NCI-H2171 (cell line): ENCODE measurements around the gene CYP2S1.
"Not testable (repeated sequence)": the region's sequence is repeated elsewhere in the genome, so short reads cannot be mapped to it uniquely, and the experiment has no call there.

Experiments
- DNase-seq: peaks from one replicate; lab custom pipeline; 2025; lab: John Stamatoyannopoulos, UW

Gene CYP2S1, protein sequence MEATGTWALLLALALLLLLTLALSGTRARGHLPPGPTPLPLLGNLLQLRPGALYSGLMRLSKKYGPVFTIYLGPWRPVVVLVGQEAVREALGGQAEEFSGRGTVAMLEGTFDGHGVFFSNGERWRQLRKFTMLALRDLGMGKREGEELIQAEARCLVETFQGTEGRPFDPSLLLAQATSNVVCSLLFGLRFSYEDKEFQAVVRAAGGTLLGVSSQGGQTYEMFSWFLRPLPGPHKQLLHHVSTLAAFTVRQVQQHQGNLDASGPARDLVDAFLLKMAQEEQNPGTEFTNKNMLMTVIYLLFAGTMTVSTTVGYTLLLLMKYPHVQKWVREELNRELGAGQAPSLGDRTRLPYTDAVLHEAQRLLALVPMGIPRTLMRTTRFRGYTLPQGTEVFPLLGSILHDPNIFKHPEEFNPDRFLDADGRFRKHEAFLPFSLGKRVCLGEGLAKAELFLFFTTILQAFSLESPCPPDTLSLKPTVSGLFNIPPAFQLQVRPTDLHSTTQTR

DNA sequence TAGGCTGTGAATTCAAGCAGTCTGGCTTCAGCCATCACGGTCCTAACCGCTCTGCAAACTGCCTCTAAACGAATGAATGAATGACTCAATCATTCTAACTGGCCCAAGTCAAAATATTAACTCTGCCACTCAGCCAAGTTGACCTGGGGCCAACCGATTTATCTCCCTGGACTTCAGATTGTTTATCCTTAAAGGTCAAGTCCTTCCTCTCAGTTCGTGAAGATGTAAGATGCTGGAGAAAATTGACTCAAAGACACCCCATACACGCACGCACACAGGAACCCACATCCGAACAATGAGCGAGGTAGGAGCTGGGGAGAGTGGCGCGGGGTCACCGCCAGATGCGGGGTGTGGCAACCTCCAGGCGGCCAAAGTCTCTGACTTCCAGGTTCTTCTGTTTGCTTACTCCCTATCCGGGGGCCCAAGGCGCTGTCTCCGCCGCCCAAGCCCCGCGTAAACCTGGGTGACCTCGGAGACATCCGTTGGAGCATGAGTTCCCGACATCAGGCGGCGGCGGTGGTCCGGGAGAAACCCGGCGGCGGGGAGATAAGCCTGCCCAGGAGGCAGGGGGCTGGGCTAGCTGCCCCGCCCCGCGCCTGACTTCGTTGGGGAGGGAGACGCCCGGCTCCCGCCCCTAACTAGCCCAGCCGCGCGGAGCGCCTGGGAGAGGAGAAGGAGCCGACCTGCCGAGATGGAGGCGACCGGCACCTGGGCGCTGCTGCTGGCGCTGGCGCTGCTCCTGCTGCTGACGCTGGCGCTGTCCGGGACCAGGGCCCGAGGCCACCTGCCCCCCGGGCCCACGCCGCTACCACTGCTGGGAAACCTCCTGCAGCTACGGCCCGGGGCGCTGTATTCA is at the start of gene CYP2S1:
Gene CYP2S1, plus strand, starts transcription at position 646 of the 856 bp plus-strand sequence. Its CDS starts 46 bp downstream, at position 692.
- no peak for DNase-seq

DNA sequence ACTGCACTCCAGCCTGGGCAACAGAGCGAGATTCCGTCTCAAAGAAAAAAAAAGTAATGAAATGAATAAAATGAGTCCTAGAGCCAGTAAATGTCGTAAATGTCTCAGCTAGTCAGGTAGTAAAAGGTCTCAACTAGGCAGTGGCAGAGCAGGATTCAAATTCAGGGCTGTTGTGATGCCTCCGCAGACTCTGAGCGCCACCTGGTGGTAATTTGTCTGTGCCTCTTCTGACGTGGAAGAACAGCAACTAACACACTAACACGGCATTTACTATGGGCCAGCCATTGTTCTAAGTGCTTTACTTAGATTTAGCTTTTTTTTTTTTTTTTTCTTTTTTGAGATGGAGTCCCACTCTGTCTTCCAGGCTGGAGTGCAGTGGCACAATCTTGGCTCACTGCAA is 48.6 kb upstream of the CYP2S1 start:
- DNase-seq = peak; percentile 29

DNA sequence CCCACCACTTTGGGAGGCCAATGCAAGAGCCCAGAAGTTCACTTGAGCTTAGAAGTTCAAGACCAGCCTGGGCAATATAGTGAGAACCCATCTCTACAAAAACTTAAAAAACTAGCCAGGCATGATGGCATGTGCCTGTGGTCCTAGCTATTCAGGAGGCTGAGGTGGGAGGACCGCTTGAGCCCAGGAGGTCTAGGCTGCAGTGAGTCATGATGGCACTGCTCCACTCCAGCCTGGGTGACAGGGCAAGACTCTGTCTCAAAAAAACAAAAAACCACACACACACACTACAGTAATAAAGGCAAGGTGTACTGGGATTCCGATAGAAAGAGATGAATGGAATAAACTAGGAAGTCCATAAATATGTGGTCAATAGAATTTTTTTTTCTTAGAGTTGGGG is 43.2 kb upstream of the CYP2S1 start:
- no peak for DNase-seq

DNA sequence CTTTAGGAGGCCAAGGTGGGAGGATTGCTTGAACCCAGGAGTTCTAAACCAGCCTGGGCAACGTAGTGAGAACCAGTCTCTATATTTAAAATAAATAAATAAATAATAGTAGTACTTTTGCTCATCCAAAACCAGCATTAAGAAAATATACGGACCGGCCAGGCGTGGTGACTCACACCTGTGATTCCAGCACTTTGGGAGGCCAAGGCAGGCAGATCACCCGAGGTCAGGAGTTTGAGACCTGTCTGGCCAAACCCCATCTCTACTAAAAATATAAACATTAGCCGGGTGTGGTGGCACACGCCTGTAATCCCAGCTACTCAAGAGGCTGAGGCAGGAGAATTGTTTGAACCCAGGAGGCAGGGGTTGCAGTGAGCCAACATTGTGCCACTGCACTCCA is 42.0 kb upstream of the CYP2S1 start:
- DNase-seq = not testable (repeated sequence)

DNA sequence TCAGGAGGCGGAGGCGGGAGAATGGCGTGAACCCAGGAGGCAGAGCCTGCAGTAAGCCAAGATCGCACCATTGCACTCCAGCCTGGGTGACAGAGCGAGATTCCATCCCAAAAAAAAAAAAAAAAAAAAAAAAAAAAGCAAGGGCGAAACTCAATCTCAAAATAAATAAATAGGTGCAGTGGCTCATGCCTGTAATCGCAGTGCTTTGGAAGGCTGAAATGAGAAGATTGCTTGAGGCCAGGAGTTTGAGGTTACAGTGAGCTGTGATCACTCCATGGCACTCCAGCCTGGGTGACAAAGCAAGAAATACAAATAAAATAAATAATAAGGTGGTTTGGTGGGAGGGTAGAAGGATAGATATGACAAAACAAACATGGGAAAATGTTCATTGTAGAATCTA is 39.0 kb upstream of the CYP2S1 start:
- no peak for DNase-seq

DNA sequence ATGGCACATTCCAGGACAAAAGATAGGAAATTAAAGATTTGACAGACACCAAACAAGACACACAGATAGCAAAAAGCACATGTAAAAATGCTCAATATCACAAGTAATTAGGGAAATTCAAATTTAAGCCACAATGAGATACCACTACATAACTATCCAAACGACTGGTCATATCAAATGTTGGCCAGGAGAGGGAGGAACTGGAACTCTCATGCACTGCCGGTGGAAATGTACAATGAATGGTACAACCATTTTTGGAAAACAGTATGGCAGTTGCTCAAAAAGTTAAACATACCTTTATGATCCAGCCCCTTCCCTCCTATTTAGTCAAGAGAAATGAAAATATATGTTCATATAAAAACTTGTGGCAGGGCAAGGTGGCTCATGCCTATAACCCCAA is 36.8 kb upstream of the CYP2S1 start:
- no peak for DNase-seq

DNA sequence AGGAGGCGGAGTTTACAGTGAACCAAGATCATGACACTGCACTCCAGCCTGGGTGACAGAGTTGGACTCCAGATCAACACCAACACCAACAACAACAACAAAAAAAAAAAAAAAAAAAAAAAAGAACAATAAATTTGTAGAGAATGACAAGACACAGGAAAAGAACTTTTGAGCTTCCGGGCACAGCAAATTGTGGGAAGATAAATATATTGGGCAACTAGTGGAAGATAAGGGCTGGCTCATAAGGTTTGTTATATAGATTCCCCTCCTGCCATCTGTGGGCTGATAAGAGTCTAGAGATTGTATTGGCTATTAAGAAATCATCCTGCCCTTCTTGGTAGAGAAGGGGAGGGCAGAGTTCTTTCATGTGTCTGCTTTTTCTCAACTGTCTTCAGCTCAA is 33.1 kb upstream of the CYP2S1 start:
- no peak for DNase-seq

DNA sequence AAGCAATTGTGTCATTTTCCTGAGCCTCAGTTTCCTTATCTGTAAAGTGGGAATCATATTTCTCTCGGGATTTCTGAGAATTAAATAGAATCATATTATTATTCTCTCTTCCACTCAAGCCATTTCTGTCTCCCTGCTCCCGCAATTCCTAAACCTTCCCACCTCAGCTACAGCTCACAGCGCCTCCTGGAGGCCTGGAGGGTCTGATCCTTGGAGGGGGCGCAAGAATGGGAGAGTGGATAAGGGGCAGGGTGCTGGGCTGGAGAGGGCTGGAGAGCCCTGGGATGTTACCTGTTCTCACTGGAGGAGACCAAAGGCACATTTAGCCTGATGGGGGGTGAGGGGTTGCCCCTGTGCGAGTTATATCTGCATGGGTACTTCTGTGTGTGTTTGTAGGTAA is 31.1 kb upstream of the CYP2S1 start:
- DNase-seq = no peak

DNA sequence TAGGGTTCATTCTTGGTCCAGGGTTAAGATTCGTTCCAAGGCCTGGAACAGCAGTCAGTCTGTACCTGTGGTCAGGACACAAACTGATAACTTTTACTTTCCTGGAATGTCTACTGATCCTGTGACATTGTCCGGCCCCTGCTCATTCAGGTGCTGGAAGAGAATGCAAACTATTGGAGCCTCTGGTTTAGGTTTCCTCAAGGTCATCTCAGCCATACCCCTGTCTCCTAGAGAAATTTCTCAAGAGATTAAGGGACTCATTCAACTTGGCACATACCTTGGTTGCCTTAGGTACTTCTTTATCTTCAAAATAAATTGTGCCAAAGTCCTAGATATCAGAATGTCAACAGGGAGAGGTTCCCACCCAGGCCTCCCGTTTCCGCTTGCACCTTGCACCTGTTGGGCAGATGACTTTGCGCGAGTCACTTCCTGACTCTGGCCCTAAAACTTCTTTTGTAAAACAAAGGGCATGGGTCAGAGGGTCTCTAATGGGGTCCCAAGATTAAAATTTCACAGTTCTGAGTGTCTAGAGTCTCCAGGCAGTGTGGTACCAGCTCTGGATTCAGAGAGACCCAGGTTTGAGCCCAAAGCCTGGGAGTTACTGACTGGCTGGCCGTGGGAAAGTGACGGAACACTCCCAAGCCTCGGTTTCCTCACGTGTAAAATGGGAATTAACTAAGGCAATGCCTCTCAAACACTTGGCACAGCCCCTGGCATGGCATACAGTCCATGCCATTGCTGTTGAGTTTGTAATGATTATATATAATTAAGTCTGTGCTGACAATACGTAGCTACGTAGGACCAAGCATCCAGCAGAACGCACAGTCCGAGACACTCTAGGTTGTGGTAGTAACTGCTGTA is 25.8 kb upstream of the CYP2S1 start:
- DNase-seq = no peak

DNA sequence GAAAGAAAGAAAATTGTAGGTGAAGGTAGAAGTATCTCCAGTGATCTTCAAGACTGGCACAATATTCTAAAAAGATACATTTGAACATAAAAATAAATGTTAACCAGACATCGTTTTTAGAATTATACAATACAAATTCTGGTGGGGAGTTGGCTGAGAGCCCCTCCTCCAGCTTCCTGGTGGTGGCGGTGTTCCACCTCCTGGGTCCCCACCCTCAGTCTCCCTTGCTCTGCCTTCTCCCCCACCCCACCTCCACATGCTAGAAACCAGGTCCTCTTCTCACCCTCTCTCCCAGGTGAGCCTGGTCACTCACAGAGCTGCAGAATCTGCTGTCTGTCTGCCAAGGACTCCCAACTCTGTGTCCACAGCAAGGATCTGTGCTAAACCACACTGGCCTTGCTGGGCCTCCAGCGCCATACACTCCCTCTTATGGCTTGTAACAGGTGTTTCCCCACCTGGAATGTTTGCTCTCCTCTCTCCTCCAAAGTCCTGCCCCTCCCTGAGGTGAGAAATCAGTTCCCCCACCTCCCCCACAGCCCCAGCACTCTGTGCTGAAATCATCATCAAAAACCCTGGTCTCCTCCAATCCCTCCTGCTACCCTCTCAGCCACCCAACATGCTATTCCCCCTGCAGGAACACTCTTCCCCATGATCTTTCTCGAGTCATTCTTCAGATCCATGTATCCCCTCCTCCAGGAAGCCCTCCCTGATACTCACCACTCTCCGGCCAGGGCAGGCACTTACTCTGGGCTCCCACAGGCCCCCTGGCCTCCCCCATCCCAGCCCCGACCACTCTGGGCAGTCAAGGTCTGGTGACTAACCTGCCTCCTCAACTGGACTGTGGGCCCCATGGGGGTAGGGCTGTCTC is 20.5 kb upstream of the CYP2S1 start:
- no peak for DNase-seq

DNA sequence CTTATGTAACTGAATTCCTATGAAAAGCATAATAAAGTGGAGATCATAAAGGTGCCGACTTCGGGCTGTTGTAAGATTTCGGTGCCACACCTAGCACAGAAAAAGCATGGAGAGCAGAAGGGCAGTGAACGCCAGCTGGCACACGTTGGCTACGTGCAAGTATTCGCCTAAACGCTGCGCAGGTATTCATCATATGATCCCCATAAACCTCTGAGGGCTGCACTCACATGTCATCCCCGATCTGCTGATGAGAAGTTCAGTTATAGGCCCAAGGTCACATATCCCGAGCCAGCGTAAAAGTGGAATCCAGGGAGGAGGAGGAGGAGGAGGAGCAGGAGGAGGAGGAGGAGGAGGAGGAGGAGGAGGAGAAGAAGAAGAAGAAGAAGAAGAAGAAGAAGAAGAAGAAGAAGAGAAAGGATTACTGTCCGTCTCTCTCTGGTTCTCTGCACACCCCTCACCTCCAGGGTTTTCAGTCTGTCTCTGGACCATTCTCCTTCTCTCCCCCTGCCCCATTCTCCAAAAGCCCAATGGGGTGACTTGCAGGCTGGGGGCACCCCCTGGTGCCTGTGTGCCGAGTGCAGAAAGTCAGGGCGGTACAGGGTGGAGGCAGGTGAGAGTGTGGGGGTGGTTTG is 18.6 kb upstream of the CYP2S1 start:
- no peak for DNase-seq

DNA sequence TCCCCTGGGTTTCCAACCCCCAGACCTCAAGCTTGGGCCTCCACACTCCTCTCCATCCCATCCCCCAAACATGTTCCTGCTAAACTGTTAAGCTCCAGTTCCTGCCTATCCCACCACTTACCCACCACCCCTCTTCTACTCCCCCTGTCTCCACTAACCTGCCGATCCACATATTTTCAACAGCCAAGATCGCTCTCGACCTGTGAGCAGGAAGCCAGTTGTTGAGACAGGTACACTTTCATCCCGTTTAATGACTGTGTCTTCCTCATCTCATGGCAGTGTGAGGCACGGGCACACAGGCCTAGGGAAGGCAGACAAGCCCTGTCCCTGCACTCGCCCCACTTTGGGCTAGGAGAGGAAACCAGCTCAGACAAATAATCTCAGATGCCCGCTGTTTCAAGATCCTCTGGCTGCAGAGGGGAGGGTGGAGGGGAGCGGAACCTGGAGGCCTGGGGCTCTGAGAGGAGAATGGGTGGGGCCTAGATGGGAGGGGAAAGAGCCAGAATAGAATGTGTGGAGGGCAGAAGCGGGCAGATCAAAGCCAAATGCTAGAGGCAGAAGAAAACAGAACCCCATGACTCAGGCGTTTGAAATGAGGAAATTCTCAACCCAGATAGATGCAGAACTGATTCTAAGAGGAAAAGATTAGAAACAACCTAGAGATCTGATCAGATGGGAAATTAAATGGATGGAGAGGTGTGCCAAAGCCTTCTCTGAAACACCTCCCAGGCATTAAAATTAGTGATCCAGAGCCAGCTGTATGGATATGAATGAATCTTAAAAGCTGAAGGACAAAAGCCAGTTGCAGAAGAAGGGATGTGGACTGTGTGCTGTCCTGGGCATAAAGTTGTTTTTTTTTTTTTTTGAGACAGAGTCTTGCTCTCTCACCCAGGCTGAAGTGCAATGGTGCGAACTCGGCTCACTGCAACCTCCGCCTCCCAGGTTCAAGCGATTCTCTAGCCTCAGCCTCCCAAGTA is 16.9 kb upstream of the CYP2S1 start:
- no peak for DNase-seq

DNA sequence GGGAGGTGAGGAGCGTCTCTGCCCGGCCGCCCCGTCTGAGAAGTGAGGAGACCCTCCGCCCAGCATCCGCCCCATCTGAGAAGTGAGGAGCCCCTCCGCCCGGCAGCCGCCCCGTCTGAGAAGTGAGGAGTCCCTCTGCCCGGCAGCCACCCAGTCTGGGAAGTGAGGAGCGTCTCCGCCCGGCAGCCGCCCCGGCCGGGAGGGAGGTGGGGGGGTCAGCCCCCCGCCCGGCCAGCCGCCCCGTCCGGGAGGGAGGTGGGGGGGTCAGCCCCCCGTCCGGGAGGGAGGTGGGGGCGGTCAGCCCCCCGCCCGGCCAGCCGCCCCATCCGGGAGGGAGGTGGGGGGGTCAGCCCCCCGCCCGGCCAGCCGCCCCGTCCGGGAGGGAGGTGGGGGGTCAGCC is 12.8 kb upstream of the CYP2S1 start:
- DNase-seq = not testable (repeated sequence)

DNA sequence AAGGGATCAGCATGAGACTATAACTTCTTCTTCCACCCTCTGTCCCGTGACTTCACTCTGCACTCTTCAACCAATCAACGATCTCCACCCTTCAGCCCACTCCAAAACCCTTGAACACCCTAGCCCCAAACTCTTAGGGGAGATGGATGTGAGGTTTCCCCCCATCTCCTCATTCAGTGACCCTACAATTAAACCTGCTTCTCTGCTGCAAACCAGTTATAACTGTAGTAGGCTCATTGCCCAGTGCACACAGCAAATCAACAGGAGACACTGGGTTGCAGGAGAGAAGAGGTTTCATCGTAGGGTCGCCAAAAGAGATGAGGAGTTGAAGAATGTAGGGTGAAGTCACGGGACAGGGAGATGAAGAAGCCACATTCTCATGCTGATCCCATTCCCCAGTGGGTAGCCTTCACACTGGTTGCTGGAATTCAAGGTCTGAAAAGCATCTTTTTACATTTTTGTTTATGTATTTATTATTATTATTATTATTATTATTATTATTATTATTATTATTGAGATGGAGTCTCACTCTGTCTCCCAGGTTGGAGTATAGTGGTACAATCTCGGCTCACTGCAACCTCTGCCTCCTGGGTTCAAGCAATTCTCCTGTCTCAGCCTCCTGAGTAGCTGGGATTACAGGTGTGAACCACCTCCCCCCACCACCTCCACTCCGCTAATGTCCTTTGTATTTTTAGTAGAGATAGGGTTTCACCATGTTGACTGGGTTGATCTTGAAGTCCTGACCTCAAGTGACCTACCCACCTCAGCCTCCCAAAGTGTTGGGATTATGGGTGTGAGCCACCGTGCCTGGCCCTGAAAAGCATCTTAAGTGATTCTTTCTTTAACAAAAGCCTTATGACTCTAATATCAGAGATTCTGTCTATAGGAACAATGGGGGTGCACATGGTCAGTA is 5.8 kb upstream of the CYP2S1 start:
- no peak for DNase-seq

DNA sequence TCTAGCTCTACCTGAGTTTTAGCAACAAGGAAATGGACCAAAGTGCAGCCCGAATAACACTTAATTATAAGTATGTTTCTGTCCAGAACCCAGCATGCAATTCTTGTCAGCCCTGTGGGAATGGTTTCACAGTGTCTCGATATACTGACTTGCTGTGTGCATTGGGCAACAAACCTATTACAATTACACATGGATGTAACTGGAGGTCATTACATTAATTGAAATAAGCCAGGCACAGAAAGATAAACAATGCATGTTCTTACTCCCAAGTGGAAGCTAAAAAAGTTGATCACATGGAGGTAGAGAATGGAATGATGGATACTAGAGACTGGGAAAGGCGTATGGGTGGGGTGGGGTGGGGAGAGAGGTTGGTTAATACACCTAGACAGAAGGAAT is 5.1 kb upstream of the CYP2S1 start:
- DNase-seq = no peak

DNA sequence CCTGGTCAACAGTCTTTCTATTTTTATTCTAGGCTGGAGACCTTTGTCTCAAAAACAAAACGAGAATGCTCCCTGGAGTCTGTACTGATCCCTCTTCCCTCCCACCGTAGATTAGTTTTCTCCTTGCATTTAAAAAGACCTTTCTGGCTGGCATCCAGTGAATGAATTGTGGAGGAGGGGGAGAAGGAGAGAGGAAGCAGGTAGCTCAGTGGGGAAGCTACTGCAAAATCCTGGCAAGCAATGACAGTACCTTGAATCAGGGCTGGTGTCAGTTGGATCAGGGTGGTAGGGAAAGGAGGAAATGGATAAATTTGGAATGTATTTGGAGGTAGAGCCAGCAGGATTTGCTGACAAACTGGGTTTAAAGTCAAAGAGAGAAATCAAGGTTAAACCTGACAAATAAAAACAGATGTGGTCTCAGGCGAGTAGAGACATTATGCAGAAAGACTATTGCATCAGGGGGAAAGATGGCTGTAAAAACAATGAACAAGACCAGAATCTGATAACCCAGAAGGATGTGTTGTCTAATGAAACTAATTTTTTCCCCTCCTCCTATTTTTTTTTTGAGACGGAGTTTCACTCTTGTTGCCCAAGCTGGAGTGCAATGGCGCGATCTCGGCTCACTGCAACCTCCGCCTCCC is 3.5 kb upstream of the CYP2S1 start:
- DNase-seq = no peak

DNA sequence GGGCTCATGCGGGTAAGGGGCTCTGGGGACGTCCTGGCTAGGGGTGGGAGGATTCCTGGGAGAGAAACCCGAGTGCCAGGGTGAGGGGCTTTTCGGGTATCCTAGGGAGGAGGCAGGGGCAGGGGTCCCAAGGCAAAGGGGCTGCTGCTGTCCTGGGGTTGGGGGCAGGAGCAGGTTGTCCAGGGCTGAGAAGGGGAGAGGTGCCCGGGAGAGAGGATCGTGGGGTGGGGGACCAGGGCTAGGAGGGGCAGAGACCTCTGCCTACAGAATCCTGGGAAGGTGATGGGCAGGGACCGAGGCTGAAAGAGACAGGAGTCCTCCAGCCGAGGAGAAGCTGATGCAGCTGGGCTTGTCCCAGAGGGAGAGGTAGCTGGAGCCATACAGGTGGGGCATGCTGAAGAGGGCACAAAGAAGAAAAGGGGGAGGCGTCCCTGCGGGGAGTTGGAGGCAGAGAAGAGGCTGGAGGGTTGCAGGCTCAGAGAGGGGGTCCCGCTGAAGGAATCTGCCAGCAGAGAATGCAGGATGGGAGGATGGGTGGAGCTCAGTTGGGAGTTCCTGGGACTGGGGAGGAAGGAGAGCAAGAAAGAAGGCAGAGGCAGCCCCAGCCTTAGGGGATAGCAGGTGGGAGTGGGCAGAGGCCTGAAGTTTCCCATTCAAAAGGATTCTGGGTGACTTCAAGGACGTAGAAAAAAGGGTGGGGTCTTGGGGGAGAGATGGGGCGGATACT is 574 bp downstream of the CYP2S1 start:
- no peak for DNase-seq
